Transverse colon (tissue), 4 donors: Measurements from ENCODE around the gene XRCC2. TPM values are rescaled to one million over a fixed set of nuclear protein-coding genes. Genes with fewer than 3 reads are reported as not detected.

Source experiments
- DNase-seq: peaks from one replicate; pipeline ENCODE4 v3.0.0-alpha.2; 2019
- H3K27ac ChIP-seq, 4 donors: fragments of 200-600 bp; sonication (generic); 2 replicates each; pipeline ENCODE4 v1.5.1; 2016 to 2018; ENCODE audit warnings: inconsistent platforms in 4 of 4
- H3K27me3 ChIP-seq: fragments of 200-600 bp; sonication (generic); 2 replicates; pipeline ENCODE4 v1.5.1; 2017; ENCODE audit warnings: inconsistent platforms
- H3K36me3 ChIP-seq, 4 donors: fragments of 200-600 bp; sonication (generic); 2 replicates each; pipeline ENCODE4 v1.5.1; 2017 to 2019; ENCODE audit warnings: inconsistent platforms in 4 of 4
- H3K4me1 ChIP-seq, 4 donors: fragments of 200-600 bp; sonication (generic); 2 replicates each; pipeline ENCODE4 v1.5.1; 2017 to 2020; ENCODE audit warnings: inconsistent platforms in 4 of 4
- H3K4me3 ChIP-seq, 4 donors: fragments of 200-600 bp; sonication (generic); 1 replicate in 1 of 4; 2 replicates in 3 of 4; pipeline versions ENCODE4 v1.5.1 to v1.6.1; 2017 to 2019; ENCODE audit warnings: inconsistent platforms in 4 of 4
- H3K9me3 ChIP-seq, 2 donors: fragments of 200-600 bp; sonication (generic); 2 replicates each; pipeline ENCODE4 v1.5.1; 2017 to 2019; ENCODE audit warnings: inconsistent platforms in 2 of 2
- CTCF ChIP-seq, 5 experiments: fragments of 200-600 bp in 3 of 5; fragments of 450-650 bp in 2 of 5; sonication (generic) in 3 of 5; IDR thresholded peaks; 1 replicate in 2 of 5; 2 replicates in 3 of 5; pipeline ENCODE4 v1.5.1; 2016 to 2017; ENCODE audit warnings: antibody characterized with exemption in 5 of 5, inconsistent platforms in 3 of 5, mild to moderate bottlenecking in 2 of 5, moderate library complexity in 1 of 5
- EP300 ChIP-seq: sonication (generic); formaldehyde crosslinking; IDR thresholded peaks from one replicate; pipeline ENCODE4 v1.6.1; 2017; ENCODE audit warnings: antibody characterized with exemption, low read depth
- POLR2A ChIP-seq: fragments of 450-650 bp; IDR thresholded peaks from one replicate; pipeline ENCODE4 v1.6.1; 2016; ENCODE audit warnings: antibody characterized with exemption, mild to moderate bottlenecking, moderate library complexity
- POLR2AphosphoS5 ChIP-seq, 3 donors: sonication (generic); formaldehyde crosslinking; IDR thresholded peaks; one replicate each; pipeline ENCODE4 v1.6.1; 2016; ENCODE audit warnings: antibody characterized with exemption in 3 of 3
- WGBS, 2 donors: methylation state at CpG; one replicate each; pipeline ENCODE4 v1.1.5; 2018; ENCODE audit warnings: low coverage in 1 of 2; 5-methylcytosine and 5-hydroxymethylcytosine counted together
- in situ Hi-C, 4 donors: fragments of 200-750 bp; cut with MboI; loops; one replicate each; pipeline versions ENCODE4 v1.15.0 to v1.15.1; 2017; ENCODE audit warnings: low sequenced_read_pairs in 3 of 4, low pct_ligation_motif_present in 1 of 4, low pct_unique_long_range_greater_than_20kb in 1 of 4
- intact Hi-C: fragments of 100-400 bp; cut with DNase I; formaldehyde crosslinking; loops from one replicate; pipeline ENCODE4 v1.15.1; 2023; ENCODE audit warnings: low total_unique reads
- total RNA-seq, 4 donors: library from RNA; depleted of rRNA; stranded (reverse); fragments of >200 nt; gene quantifications; one replicate each; pipeline ENCODE4 v1.1.0, GENCODE V29; 2016

XRCC2 gene
- total RNA-seq, 4 donors from 2014 or later = 0.55 to 14.5 (median 0.79) TPM; not detected in 1

- WGBS, 2 donors = 80 to 91% methylated on average over 1 of the region's 1 CpG
- Histone ChIP-seq H3K27ac (no peak overlapping the region), H3K9me3 (no peaks in the 10 kb centered on the region), H3K4me1 (peaks cover 0 to 14% (median 8%) of the 10 kb centered on the region in 4 donors), H3K4me3 (no peak overlapping the region), H3K36me3 (no peaks in the 10 kb centered on the region), H3K27me3 (no peaks in the 10 kb centered on the region)
- intact Hi-C loops (no loop called here), in situ Hi-C loops (no loop called here)
- DNase-seq = no peak
- TF ChIP-seq POLR2AphosphoS5 (IDR thresholded peaks at IDR 0.05) = no peak
- TF ChIP-seq CTCF (IDR thresholded peaks at IDR 0.05) = no peak
- TF ChIP-seq POLR2A = no peak
- no peak for TF ChIP-seq EP300
Observed at GRCh38 chr7:152672626-152673025, 3.3 kb downstream of the XRCC2 start.

- H3K27me3 ChIP-seq = no peaks in the 10 kb centered on the region
- no peaks in the 10 kb centered on the region for H3K36me3 ChIP-seq
- TF ChIP-seq CTCF (IDR thresholded peaks at IDR 0.05) = no peak
- no peak for TF ChIP-seq POLR2AphosphoS5 (IDR thresholded peaks at IDR 0.05)
- TF ChIP-seq POLR2A = no peak
- no peak for TF ChIP-seq EP300
- no peak overlapping the region for H3K4me3 ChIP-seq
- H3K4me1 ChIP-seq = peaks cover 0 to 1% (median 0%) of the 10 kb centered on the region in 4 donors
- no peak overlapping the region for H3K27ac ChIP-seq
- in situ Hi-C loops (no loop called here), intact Hi-C loops (no loop called here)
- WGBS, 2 donors = 44 to 72% methylated on average over 4 of the region's 4 CpGs
- no peaks in the 10 kb centered on the region for H3K9me3 ChIP-seq
- DNase-seq = no peak
Observed at GRCh38 chr7:152669758-152670157, 6.2 kb downstream of the XRCC2 start.

- Histone ChIP-seq H3K36me3 (no peaks in the 10 kb centered on the region), H3K27ac (no peak overlapping the region), H3K4me3 (no peak overlapping the region), H3K9me3 (no peaks in the 10 kb centered on the region), H3K4me1 (no peaks in the 10 kb centered on the region), H3K27me3 (no peaks in the 10 kb centered on the region)
- 63 to 91% methylated on average over 1 of the region's 1 CpG for WGBS, 2 donors
- in situ Hi-C loops = no loop called here
- DNase-seq = no peak
- intact Hi-C loops = no loop called here
- no peak for TF ChIP-seq EP300
- no peak for TF ChIP-seq POLR2AphosphoS5 (IDR thresholded peaks at IDR 0.05)
- TF ChIP-seq POLR2A = no peak
- no peak for TF ChIP-seq CTCF (IDR thresholded peaks at IDR 0.05)
Observed at GRCh38 chr7:152668975-152669374, 7.0 kb downstream of the XRCC2 start.

GRCh38 chr7:152667958-152668357 is 8.0 kb downstream of the XRCC2 start:
- H3K27me3 ChIP-seq = no peaks in the 10 kb centered on the region
- no peaks in the 10 kb centered on the region for H3K4me1 ChIP-seq
- H3K27ac ChIP-seq = no peak overlapping the region
- no peaks in the 10 kb centered on the region for H3K9me3 ChIP-seq
- intact Hi-C loops (no loop called here), in situ Hi-C loops (no loop called here)
- H3K36me3 ChIP-seq = no peaks in the 10 kb centered on the region
- WGBS, 2 donors = 70 to 82% methylated on average over 4 to 5 of the region's 5 CpGs
- H3K4me3 ChIP-seq = no peak overlapping the region
- no peak for DNase-seq
- TF ChIP-seq POLR2AphosphoS5 (IDR thresholded peaks at IDR 0.05) (no peak), CTCF (IDR thresholded peaks at IDR 0.05) (no peak), POLR2A (no peak), EP300 (no peak)
